EL (cell line): ENCODE data around the gene CCR4.
"Not testable (repeated sequence)": the region's sequence is repeated elsewhere in the genome, so short reads cannot be mapped to it uniquely, and the experiment has no call there.

Experiments
- DNase-seq: peaks from one replicate; pipeline ENCODE4 v3.0.0-alpha.2; 2016

Gene CCR4

DNA sequence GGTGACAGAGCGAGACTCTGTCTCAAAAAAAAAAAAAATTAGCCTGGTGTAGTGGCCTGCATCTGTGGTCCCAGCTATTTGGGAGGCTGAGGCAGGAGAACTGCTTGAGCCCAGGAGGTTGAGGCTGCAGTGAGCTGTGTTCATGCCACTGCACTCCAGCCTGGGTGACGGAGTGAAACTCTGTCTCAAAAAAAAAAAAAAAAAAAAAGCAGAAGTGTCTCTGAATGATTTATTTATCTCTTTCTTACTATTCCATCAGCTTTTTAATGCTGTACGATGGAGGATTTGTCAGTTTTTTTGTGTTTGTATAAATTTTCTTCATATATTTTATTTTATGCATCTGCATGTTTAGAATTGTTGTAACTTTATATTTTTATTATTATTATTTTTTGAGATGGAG is 33.5 kb downstream of the CCR4 start:
- not testable (repeated sequence) for DNase-seq

DNA sequence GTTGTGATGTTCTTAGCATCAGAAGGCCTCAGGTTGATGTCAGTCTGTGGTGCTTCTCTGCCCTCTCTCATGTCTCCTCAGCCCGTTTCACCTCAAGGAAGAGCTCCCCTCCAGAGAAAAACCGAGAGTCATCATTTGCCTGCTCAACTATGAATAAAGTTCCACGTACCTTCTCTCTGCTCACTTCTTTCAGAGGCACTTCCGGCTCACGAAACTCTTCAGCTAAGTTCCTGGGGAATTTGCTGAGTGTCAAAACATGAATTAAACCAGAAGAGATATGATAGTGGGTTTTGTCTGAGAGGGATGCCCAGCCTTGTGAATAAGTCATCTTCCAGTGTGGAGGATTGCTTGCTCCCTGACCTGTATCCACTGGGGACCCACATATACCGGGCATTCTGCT is 37.7 kb downstream of the CCR4 start:
- DNase-seq: no peak

DNA sequence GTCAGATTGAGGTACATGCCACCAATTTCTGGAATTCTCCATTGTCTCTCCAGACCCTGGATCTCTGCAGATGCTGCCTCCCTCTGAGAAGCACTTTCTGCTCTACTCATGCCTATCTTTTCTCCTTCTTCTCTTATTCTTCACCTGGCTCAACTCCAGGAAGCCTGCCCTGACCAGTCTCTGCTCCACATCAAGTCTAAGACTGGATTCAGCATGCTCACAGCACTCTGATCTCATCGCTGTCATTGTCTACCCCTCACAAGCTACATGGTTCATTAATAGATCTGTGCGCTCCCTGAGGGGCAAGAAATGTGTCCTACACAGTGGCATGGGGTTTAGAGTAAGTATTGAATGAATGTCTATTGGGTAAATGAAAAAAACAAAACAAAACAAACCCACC is 38.7 kb downstream of the CCR4 start:
- no peak for DNase-seq

DNA sequence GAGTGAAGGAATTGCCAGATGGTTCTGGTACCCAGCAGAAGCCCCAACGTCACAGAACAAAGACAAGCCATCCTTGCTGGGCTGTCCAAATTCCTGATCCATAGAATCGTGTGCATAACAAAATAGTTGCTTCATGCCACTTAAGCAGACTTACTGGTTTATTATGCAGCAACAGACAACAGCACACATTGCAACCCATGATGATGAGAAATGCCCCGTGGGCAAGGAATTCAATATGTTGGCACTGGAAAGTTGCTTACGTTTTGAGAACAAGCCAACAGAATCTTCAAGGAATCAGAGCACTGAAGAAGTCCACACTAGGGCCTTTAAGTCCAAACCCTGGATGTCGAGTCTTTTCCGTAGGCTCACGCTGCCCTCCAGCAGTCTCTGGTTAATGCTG is 40.3 kb downstream of the CCR4 start:
- no peak for DNase-seq

DNA sequence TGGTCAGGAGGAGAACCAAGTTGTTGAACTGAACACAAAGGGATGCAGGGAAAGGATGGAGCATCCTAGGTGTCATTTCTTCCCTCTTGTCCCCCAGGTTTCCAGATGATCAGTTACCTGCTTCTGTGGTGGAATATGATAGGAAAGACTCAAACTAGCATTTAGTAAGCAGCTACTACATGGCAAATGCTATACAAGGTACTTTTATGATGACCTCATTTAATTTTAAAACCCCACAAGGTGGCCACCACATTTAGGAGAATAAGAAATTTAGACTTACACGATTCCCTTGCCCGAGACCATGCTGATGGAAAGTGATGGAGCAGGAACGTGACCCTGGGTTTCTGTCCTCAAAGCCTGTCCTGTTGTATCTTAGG is 40.9 kb downstream of the CCR4 start:
- DNase-seq: no peak

DNA sequence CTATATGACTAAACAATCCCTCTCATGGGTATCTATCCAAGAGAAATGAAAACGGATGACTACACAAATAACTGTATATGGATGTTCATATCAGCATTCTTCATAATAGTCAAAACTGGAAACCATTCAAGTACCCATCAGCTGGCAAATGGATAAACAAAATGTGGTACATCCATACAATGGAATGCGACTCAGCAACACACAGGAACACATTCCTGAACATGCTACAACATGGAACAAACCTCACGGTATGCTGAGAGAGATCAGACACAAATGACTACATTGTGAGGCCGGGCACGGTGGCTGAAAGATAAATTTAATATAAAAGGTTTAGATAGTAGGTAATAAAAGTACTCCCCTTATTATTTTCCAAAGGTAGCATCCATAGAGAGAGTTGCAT is 42.6 kb downstream of the CCR4 start:
- no peak for DNase-seq

DNA sequence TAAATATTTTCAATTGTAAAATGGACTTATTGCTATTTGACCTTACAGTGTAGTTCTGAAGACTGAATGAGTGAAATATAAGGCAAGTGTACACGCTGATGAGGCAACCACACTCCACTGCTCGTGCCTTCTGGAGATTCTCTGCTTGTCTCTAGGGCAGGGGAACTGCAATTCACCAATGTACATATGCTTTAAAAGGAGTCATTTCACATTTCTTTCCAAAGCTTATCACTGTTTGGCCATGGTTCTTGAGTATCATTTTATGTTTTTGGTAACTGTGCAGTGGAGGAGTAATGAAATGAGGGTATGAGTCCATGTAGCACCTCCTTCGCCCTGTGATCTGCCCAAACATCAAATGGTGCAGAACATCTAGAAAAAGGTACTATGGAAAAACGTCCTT is 43.7 kb downstream of the CCR4 start:
- DNase-seq: no peak

DNA sequence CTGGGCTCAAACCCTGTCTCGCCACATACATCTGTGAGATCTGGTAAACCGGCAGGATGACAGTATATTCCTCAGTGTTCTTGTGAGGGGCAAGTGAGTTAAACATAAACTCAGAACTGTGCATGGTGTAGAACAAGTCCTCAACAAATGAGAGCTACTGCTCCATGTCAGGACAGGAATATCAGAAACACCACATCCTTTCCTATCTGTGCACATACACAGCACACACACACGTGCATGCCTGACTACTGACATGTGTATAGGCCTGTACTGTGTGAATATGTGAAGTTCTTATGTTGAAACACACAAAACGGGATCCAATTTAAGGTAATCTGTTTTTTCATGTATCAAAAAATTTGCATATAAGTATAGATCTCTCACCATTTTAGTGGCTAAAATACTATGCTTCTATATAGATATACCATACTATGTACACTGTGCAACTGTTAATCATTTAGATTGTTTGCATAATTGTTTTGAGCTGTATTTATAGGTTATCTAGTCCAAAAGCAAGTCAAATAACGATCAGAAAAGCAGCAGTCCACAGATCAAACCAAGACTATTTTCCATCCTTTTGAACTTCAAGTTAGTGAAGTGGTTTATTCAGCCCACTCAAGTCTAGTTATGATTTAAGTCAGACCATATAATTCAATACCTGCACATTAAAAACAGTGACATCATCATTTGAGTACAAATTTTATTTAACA is 44.8 kb downstream of the CCR4 start:
- DNase-seq: no peak

DNA sequence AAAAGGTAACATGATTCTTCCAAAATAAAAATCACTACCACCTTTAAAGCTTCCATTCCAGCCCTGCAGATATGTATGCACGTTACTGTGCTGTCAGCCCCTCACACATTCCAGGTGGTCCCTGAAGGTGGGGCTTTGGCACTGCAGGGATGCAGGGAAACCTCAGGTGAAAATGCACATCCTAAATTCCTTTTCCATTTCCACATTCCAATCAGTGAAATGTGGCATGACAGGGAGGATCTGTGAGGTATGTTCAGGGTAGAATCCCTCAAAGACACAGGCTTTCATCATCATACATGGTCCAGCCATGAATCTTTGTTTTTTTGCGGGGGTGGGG is 45.3 kb downstream of the CCR4 start:
- DNase-seq: no peak

DNA sequence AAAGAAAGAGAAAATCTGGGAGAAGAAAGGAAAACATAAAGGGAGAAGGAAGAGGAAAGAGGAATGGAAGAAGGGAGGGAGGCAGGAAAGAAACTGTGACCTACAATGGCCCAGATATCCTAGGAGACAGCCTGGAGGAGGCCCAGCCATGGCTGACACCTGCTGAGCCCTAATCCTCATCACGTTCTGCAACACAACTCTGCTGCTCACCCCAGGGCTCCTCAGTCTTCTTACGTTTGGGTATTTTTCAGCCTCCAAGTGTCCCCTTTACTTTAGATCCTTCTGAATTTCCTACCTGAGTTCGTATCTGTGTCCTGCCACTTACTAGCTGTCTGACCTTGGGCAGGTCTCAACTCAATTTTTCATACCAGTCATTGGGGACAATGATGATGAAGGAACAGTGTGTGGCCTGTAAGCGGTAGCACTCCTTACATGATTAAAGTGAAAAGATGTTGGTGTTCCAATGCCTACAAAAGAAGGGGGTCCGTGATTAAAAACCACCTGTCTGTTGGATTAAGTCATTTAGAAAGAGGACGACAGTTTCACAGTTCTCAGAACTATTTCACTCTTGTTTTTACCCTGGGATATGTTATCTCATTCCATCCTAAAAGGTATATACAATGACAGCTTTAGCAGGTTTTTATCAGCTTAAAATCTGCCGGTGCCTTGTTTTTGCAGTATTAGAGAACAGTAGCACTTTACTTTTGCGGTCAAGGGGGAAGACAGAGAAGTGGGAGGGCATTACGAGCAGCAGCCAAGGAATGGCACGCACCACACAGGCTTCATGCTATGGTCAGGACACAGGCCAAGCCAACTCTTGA is 47.4 kb downstream of the CCR4 start:
- DNase-seq: no peak

DNA sequence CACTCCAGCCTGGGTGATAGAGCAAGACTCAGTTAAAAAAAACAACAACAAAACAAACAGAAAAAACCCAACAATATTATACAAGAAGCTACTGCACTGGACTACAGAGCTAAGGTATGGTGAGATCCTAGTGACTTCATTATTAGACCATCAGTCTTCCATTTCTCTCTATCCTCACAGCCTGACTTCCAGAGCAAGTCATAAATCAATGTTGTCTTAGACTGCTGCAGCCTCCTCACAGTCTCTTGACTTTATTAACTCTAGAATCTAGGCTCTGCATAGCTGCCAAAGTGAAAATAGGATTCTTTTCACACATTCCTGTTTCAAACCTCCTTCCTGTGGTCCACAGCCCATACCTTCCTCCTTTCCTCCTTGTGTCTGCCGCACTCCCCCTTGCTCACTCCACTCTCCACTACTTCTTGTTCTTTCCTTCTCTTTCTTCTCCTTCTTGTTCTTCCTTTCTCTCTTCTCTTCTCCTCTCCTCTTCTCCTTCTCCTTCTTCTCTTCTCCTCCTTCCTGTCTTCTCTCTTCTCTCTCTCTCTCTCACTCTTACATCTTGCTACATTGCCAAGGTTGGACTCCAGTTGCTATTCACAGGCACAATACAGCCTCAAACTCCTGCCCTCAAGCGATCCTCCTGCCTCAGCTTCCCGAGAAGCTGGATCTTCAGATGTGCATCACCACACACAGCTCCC is 49.4 kb downstream of the CCR4 start:
- DNase-seq: no peak

DNA sequence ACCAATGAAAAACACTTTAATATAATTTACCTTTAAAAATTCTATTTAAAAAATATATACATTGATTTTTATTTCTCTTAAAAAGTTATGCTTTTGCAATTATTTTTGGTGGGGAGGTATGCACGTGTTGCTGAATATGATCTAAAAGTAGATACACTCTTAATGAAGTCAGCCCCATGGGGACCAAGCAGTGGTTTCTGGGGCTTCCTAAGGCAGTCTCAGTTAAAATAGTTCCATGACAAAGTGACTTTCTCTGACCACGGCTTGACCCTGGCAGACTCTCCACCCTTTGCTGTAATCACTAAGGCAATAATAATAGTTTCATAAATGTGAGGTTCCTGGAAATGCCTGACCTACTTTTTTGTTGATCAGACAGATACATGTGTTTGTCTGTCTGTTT is 50.4 kb downstream of the CCR4 start:
- DNase-seq: no peak

DNA sequence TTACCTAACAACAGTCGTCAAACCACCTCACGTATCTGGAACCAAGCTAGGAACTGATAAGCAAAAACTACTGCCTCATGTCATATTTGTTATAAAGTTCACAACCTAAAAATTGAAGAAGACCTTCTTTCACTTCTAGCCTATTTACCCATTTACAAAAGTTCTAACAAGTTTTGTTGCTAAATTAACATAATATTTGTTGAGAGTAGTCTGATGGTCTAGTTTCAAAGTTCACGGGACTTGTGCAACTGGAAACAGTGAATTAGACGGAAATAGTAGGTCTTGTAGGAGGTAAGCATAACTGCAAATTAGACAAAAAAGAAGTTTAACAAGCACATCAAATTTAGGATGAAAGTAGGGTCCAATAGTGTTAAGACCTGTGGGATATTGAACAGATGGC is 51.9 kb downstream of the CCR4 start:
- no peak for DNase-seq

DNA sequence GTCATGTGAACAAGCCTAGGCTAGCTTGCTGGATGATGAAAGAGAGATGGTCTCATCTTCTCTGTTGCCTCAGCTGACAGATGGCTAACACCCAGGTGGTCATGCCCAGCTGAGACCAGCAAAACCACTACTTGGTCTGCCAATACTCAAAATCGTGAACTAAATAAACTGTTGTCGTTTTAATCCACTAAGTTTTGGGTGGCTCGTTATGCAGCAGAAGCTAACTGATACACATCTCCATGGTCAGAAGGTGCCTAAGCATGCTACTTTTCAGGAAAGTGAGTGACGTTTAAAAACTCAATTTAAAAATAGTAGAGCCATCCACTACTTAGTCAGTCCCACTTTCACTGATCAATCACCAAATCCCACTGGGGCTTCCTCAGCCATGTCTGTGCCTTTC is 52.8 kb downstream of the CCR4 start:
- DNase-seq: no peak

DNA sequence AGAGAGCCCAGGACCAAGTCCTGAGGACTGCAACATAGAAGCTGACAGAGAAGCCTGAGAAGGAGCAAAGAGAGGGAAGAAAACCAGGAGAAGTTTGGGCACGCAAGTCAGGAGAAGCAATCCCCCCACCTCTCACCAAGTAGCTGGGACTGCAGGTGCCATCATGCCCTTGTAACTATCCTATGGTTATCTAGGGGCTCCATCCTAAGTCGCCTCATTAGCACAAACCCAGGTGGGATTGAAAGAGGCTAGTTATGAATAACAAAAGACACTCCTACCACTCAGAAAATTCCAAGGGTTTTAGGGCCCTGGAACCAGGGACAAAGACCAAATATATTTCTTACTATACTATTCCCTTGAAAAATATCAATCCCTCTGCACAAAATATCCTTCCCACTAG is 53.5 kb downstream of the CCR4 start:
- DNase-seq: no peak
